KOPT-K1 (cell line): Measurements from ENCODE around the gene TMEM151A.
"Not testable (repeated sequence)": the region's sequence is repeated elsewhere in the genome, so short reads cannot be mapped to it uniquely, and the experiment has no call there.

Experiments used
- H3K27ac ChIP-seq: fragments of 200-600 bp; sonication (generic); 2 replicates; pipeline ENCODE4 v1.5.1; 2016; ENCODE audit warnings: antibody characterized with exemption, mild to moderate bottlenecking, low read depth, low read length; ENCODE audit not compliant: poor library complexity, severe bottlenecking
- H3K36me3 ChIP-seq: fragments of 200-600 bp; sonication (generic); 2 replicates; pipeline ENCODE4 v1.5.1; 2017; ENCODE audit warnings: antibody characterized with exemption, mild to moderate bottlenecking, low read length, moderate library complexity; ENCODE audit not compliant: insufficient read depth
- H3K9me3 ChIP-seq: fragments of 200-600 bp; sonication (generic); 2 replicates; pipeline ENCODE4 v1.5.1; 2017; ENCODE audit warnings: antibody characterized with exemption, low read length, mild to moderate bottlenecking; ENCODE audit not compliant: insufficient read depth, poor library complexity, severe bottlenecking

The TMEM151A gene

GRCh38 chr11:66315498-66315885, 23.8 kb downstream of the TMEM151A start:
- H3K36me3 ChIP-seq, result no peaks in the 10 kb centered on the region
- peak overlapping the region; percentile 98 for H3K27ac ChIP-seq

GRCh38 chr11:66315921-66316811, 24.5 kb downstream of the TMEM151A start:
- Histone ChIP-seq H3K27ac (peak overlapping the region; percentile 98), H3K36me3 (no peaks in the 10 kb centered on the region), H3K9me3 (no peaks in the 10 kb centered on the region)

More at GRCh38 chr11:66315498-66315885, 23.8 kb downstream of the TMEM151A start:
- no peaks in the 10 kb centered on the region for H3K9me3 ChIP-seq

- H3K9me3 ChIP-seq, result no peaks in the 10 kb centered on the region
- H3K27ac ChIP-seq, result peak within 1 kb of the TSS; percentile 98
- H3K36me3 ChIP-seq, result no peaks in the 10 kb centered on the region
These were observed 25.2 kb downstream of the TMEM151A start, which contains the start of gene CD248 for GRCh38 chr11:66316849-66317251. TSS of gene CD248 (minus strand) at chr11:66317044. CDS start at chr11:66317027, 17 bp downstream.

GRCh38 chr11:66317322-66317722, 25.6 kb downstream of the TMEM151A start:
- Histone ChIP-seq H3K9me3 (no peaks in the 10 kb centered on the region), H3K27ac (peak overlapping the region; percentile 98), H3K36me3 (no peaks in the 10 kb centered on the region)

- H3K36me3 ChIP-seq, result no peaks in the 10 kb centered on the region
- H3K27ac ChIP-seq, result peak overlapping the region; percentile 98
These were observed 26.3 kb downstream of the TMEM151A start for GRCh38 chr11:66317723-66318599.

GRCh38 chr11:66318600-66318970, 26.9 kb downstream of the TMEM151A start:
- peak overlapping the region; percentile 98 for H3K27ac ChIP-seq
- no peaks in the 10 kb centered on the region for H3K36me3 ChIP-seq
- no peaks in the 10 kb centered on the region for H3K9me3 ChIP-seq

More at GRCh38 chr11:66317723-66318599, 26.3 kb downstream of the TMEM151A start:
- H3K9me3 ChIP-seq, result no peaks in the 10 kb centered on the region

GRCh38 chr11:66320289-66320688, 28.6 kb downstream of the TMEM151A start:
- not testable (repeated sequence) for H3K9me3 ChIP-seq, H3K36me3 ChIP-seq, H3K27ac ChIP-seq

- not testable (repeated sequence) for H3K36me3 ChIP-seq, H3K9me3 ChIP-seq, H3K27ac ChIP-seq
These were observed 29.1 kb downstream of the TMEM151A start for GRCh38 chr11:66320748-66321147.

- Histone ChIP-seq H3K27ac (no peak overlapping the region), H3K36me3 (no peaks in the 10 kb centered on the region), H3K9me3 (no peaks in the 10 kb centered on the region)
These were observed 29.9 kb downstream of the TMEM151A start for GRCh38 chr11:66321606-66322005.

- no peaks in the 10 kb centered on the region for H3K36me3 ChIP-seq
- no peaks in the 10 kb centered on the region for H3K9me3 ChIP-seq
- H3K27ac ChIP-seq, result no peak overlapping the region
These were observed 31.2 kb downstream of the TMEM151A start for GRCh38 chr11:66322732-66323427.

- Histone ChIP-seq H3K9me3 (no peaks in the 10 kb centered on the region), H3K27ac (no peak overlapping the region), H3K36me3 (no peaks in the 10 kb centered on the region)
These were observed 32.0 kb downstream of the TMEM151A start for GRCh38 chr11:66323684-66324083.

GRCh38 chr11:66324664-66325063, 33.0 kb downstream of the TMEM151A start:
- Histone ChIP-seq H3K36me3 (no peaks in the 10 kb centered on the region), H3K27ac (peak overlapping the region; percentile 92), H3K9me3 (no peaks in the 10 kb centered on the region)

GRCh38 chr11:66325263-66325671, 33.6 kb downstream of the TMEM151A start:
- Histone ChIP-seq H3K36me3 (no peaks in the 10 kb centered on the region), H3K27ac (peak overlapping the region; percentile 92), H3K9me3 (no peaks in the 10 kb centered on the region)

GRCh38 chr11:66326261-66327111, 34.8 kb downstream of the TMEM151A start:
- Histone ChIP-seq H3K27ac (peak overlapping the region; percentile 92), H3K9me3 (no peaks in the 10 kb centered on the region), H3K36me3 (no peaks in the 10 kb centered on the region)
